NCI-H2107 (cell line): ENCODE data around the gene ACOT11.

Experiments
- DNase-seq: peaks from one replicate; lab custom pipeline; 2025; lab: John Stamatoyannopoulos, UW

Gene ACOT11

GRCh38 chr1:54585181-54586066 is 37.4 kb downstream of the ACOT11 start:
- no peak for DNase-seq

- no peak for DNase-seq
These were observed 40.3 kb downstream of the ACOT11 start for GRCh38 chr1:54588377-54588776.

GRCh38 chr1:54591127-54591756 is 43.2 kb downstream of the ACOT11 start:
- DNase-seq, result no peak

GRCh38 chr1:54593571-54594160 is 45.6 kb downstream of the ACOT11 start:
- DNase-seq, result no peak

- DNase-seq, result no peak
These were observed 46.4 kb downstream of the ACOT11 start for GRCh38 chr1:54594463-54594862.

GRCh38 chr1:54595956-54596498 is 48.0 kb downstream of the ACOT11 start:
- no peak for DNase-seq

GRCh38 chr1:54596756-54597155 is 48.7 kb downstream of the ACOT11 start:
- DNase-seq, result no peak

GRCh38 chr1:54597455-54598030 is 49.5 kb downstream of the ACOT11 start:
- no peak for DNase-seq

- no peak for DNase-seq
These were observed 51.3 kb downstream of the ACOT11 start for GRCh38 chr1:54599211-54599823.

GRCh38 chr1:54600947-54601721 is 53.1 kb downstream of the ACOT11 start:
- DNase-seq, result no peak

GRCh38 chr1:54601730-54602129 is 53.7 kb downstream of the ACOT11 start:
- DNase-seq, result no peak

- DNase-seq, result no peak
These were observed 54.5 kb downstream of the ACOT11 start for GRCh38 chr1:54602554-54602953.

GRCh38 chr1:54603241-54603640 is 55.2 kb downstream of the ACOT11 start:
- no peak for DNase-seq

- no peak for DNase-seq
These were observed 56.0 kb downstream of the ACOT11 start for GRCh38 chr1:54604051-54604450.

GRCh38 chr1:54604572-54605370 is 56.7 kb downstream of the ACOT11 start:
- DNase-seq, result no peak

- DNase-seq, result no peak
These were observed 58.3 kb downstream of the ACOT11 start for GRCh38 chr1:54606096-54606989.

GRCh38 chr1:54606990-54607325 is 58.9 kb downstream of the ACOT11 start:
- DNase-seq, result no peak

- no peak for DNase-seq
These were observed 60.0 kb downstream of the ACOT11 start for GRCh38 chr1:54607821-54608565.
